WTC11 (cell line): ENCODE data around the gene FAM200A. TPM values are rescaled to one million over a fixed set of nuclear protein-coding genes. Genes with fewer than 3 reads are reported as not detected.

Experiments used
- ATAC-seq: fragments of 200-7000 bp; cut with Tn5 transposase; 2 replicates; pipeline ENCODE4 v1.10.0; 2021; ENCODE audit warnings: mild to moderate bottlenecking, moderate library complexity
- CTCF ChIA-PET: fragments of 300-600 bp; sonication (Branson Sonifier 250); formaldehyde crosslinking; loops from one replicate; lab custom pipeline; 2021; ENCODE audit warnings: antibody characterized with exemption; lab: Charles Lee
- POLR2A ChIA-PET: fragments of 350-600 bp; sonication (Branson Sonifier 250); formaldehyde crosslinking; loops from one replicate; lab custom pipeline; 2021; ENCODE audit warnings: antibody characterized with exemption; lab: Charles Lee
- DNase-seq: peaks from one replicate; pipeline ENCODE4 v3.0.0; 2021; ENCODE audit warnings: low spot score
- H3K27ac Mint-ChIP-seq: 2 replicates; pipeline ENCODE4 v1.8.0; 2021; ENCODE audit warnings: mixed read lengths
- H3K27me3 Mint-ChIP-seq: 2 replicates; pipeline ENCODE4 v1.8.0; 2021; ENCODE audit warnings: low read depth, mild to moderate bottlenecking, moderate library complexity, mixed read lengths
- H3K36me3 Mint-ChIP-seq: 2 replicates; pipeline ENCODE4 v1.8.0; 2021; ENCODE audit warnings: mixed read lengths
- H3K4me1 Mint-ChIP-seq: 2 replicates; pipeline ENCODE4 v1.8.0; 2022; ENCODE audit warnings: mixed read lengths
- H3K4me3 Mint-ChIP-seq: 2 replicates; pipeline ENCODE4 v1.8.0; 2021; ENCODE audit warnings: mild to moderate bottlenecking, moderate library complexity, mixed read lengths
- H3K9me3 Mint-ChIP-seq: 2 replicates; pipeline ENCODE4 v1.8.0; 2021; ENCODE audit warnings: mixed read lengths
- ATF6 ChIP-seq: sonication (generic); formaldehyde crosslinking; IDR thresholded peaks from 2 replicates; pipeline ENCODE4 v1.8.1; 2023; ENCODE audit warnings: mild to moderate bottlenecking, missing genetic modification reagents
- CBFB ChIP-seq: sonication (generic); formaldehyde crosslinking; IDR thresholded peaks from 2 replicates; pipeline ENCODE4 v1.8.1; 2022; ENCODE audit warnings: mild to moderate bottlenecking, low read depth, missing genetic modification reagents
- CREB1 ChIP-seq: sonication (generic); formaldehyde crosslinking; IDR thresholded peaks from 2 replicates; pipeline ENCODE4 v1.8.0; 2023; ENCODE audit warnings: mild to moderate bottlenecking, missing genetic modification reagents
- E2F4 ChIP-seq: sonication (generic); formaldehyde crosslinking; IDR thresholded peaks from 2 replicates; pipeline ENCODE4 v1.8.1; 2022; ENCODE audit warnings: low read depth, mild to moderate bottlenecking, moderate library complexity, missing genetic modification reagents, borderline replicate concordance
- EMX1 ChIP-seq: fragments of 250-450 bp; sonication (Bioruptor Pico); IDR thresholded peaks from 2 replicates; pipeline ENCODE4 v1.8.0; 2021; ENCODE audit warnings: mild to moderate bottlenecking
- ESRRA ChIP-seq: sonication (generic); formaldehyde crosslinking; IDR thresholded peaks from 2 replicates; pipeline ENCODE4 v1.8.1; 2022; ENCODE audit warnings: mild to moderate bottlenecking, missing genetic modification reagents, borderline replicate concordance
- FOXK1 ChIP-seq: sonication (generic); formaldehyde crosslinking; IDR thresholded peaks from 2 replicates; pipeline ENCODE4 v1.8.0; 2022; ENCODE audit warnings: mild to moderate bottlenecking, moderate library complexity, missing genetic modification reagents
- FOXP1 ChIP-seq: sonication (generic); formaldehyde crosslinking; IDR thresholded peaks from 2 replicates; pipeline ENCODE4 v1.8.0; 2022; ENCODE audit warnings: missing genetic modification reagents, mild to moderate bottlenecking, moderate library complexity, borderline replicate concordance
- FOXP4 ChIP-seq: sonication (generic); formaldehyde crosslinking; IDR thresholded peaks from 2 replicates; pipeline ENCODE4 v1.8.0; 2022; ENCODE audit warnings: mild to moderate bottlenecking, missing genetic modification reagents
- GABPB1 ChIP-seq: sonication (generic); formaldehyde crosslinking; IDR thresholded peaks from 2 replicates; pipeline ENCODE4 v1.8.1; 2023; ENCODE audit warnings: mild to moderate bottlenecking, missing genetic modification reagents
- HMGXB4 ChIP-seq: sonication (generic); formaldehyde crosslinking; IDR thresholded peaks from 2 replicates; pipeline ENCODE4 v1.8.1; 2023; ENCODE audit warnings: mild to moderate bottlenecking, moderate library complexity, missing genetic modification reagents
- JAZF1 ChIP-seq: fragments of 250-450 bp; sonication (Bioruptor Pico); IDR thresholded peaks from 2 replicates; pipeline ENCODE4 v1.9.0; 2021; ENCODE audit warnings: moderate library complexity, mild to moderate bottlenecking, inconsistent platforms
- MAX ChIP-seq: sonication (generic); formaldehyde crosslinking; IDR thresholded peaks from 2 replicates; pipeline ENCODE4 v1.8.0; 2022; ENCODE audit warnings: mild to moderate bottlenecking, missing genetic modification reagents
- MLX ChIP-seq: sonication (generic); formaldehyde crosslinking; IDR thresholded peaks from 2 replicates; pipeline ENCODE4 v1.8.1; 2023; ENCODE audit warnings: mild to moderate bottlenecking, missing genetic modification reagents, moderate library complexity
- MXD4 ChIP-seq: fragments of 250-450 bp; sonication (Bioruptor Pico); IDR thresholded peaks from 2 replicates; pipeline ENCODE4 v1.8.0; 2021; ENCODE audit warnings: mild to moderate bottlenecking, moderate library complexity, borderline replicate concordance
- OVOL2 ChIP-seq: fragments of 250-450 bp; sonication (Bioruptor Pico); IDR thresholded peaks from 2 replicates; pipeline ENCODE4 v1.9.0; 2021; ENCODE audit warnings: mild to moderate bottlenecking, borderline replicate concordance
- PRRX2 ChIP-seq: fragments of 250-450 bp; sonication (Bioruptor Pico); IDR thresholded peaks from 2 replicates; pipeline ENCODE4 v1.8.0; 2021; ENCODE audit warnings: mild to moderate bottlenecking
- TEAD1 ChIP-seq: sonication (generic); formaldehyde crosslinking; IDR thresholded peaks from 2 replicates; pipeline ENCODE4 v1.8.0; 2022; ENCODE audit warnings: mild to moderate bottlenecking, missing genetic modification reagents
- USF1 ChIP-seq: sonication (generic); formaldehyde crosslinking; IDR thresholded peaks from 2 replicates; pipeline ENCODE4 v1.8.0; 2022; ENCODE audit warnings: mild to moderate bottlenecking, missing genetic modification reagents
- ZBTB43 ChIP-seq: sonication (generic); formaldehyde crosslinking; IDR thresholded peaks from 2 replicates; pipeline ENCODE4 v1.8.1; 2023; ENCODE audit warnings: mild to moderate bottlenecking, missing genetic modification reagents
- ZNF138 ChIP-seq: sonication (generic); formaldehyde crosslinking; conservative IDR thresholded peaks from 2 replicates; pipeline ENCODE4 v1.8.1; 2022; ENCODE audit warnings: mild to moderate bottlenecking, moderate library complexity, missing genetic modification reagents
- ZNF219 ChIP-seq: sonication (generic); formaldehyde crosslinking; IDR thresholded peaks from 2 replicates; pipeline ENCODE4 v1.8.0; 2023; ENCODE audit warnings: missing genetic modification reagents, mild to moderate bottlenecking, borderline replicate concordance
- ZNF263 ChIP-seq: sonication (generic); formaldehyde crosslinking; IDR thresholded peaks from 2 replicates; pipeline ENCODE4 v1.8.1; 2022; ENCODE audit warnings: low read depth, mild to moderate bottlenecking, moderate library complexity, missing genetic modification reagents
- ZNF423 ChIP-seq: fragments of 250-450 bp; sonication (Bioruptor Pico); IDR thresholded peaks from 2 replicates; pipeline ENCODE4 v2.1.2; 2022; ENCODE audit warnings: mild to moderate bottlenecking, moderate library complexity
- total RNA-seq: library from RNA; stranded (reverse); gene quantifications from 3 replicates; pipeline ENCODE4 v1.2.3, GENCODE V29; 2021

Gene FAM200A
- total RNA-seq, 1 experiment from 2014 or later = 5.9 TPM

GRCh38 chr7:99505324-99505662 lies 46.6 kb downstream of the FAM200A start (continued):
- TF ChIP-seq ATF6 (no peak), FOXP1 (CRISPR knock-in tag) (no peak), E2F4 (no peak), MAX (CRISPR knock-in tag) (no peak), MLX (CRISPR knock-in tag) (no peak), ZNF263 (CRISPR knock-in tag) (no peak), HMGXB4 (CRISPR knock-in tag) (no peak), GABPB1 (no peak), CBFB (CRISPR knock-in tag) (no peak)

- Mint-ChIP-seq H3K36me3 (peaks cover 6% of the 10 kb centered on the region), H3K4me1 (peaks cover 19% of the 10 kb centered on the region), H3K9me3 (peaks cover 10% of the 10 kb centered on the region), H3K27me3 (no peaks in the 10 kb centered on the region), H3K4me3 (peak within 1 kb of the TSS; percentile 91), H3K27ac (peak within 1 kb of the TSS; percentile 97)
- ChIA-PET CTCF (interaction anchor here (1.0 to 1.7 kb wide), 8 partner anchors 19 to 486 kb away, joined by 3 to 11 read pairs (median 4); partner anchors contain the start of genes FAM200A and ZSCAN25), POLR2A (interaction anchor here (0.6 to 1.3 kb wide), 5 partner anchors 11 to 111 kb away, joined by 3 to 5 read pairs (median 4); partner anchors contain the start of genes BUD31, FAM200A, PDAP1 and ZSCAN25)
- DNase-seq = peak; percentile 97
- ATAC-seq = peak; percentile 76
- TF ChIP-seq TEAD1 (CRISPR knock-in tag) (peak; percentile 35; the same call in 1 of the 2 replicates), ZNF138 (CRISPR knock-in tag) (no peak), CREB1 (CRISPR knock-in tag) (no peak), USF1 (CRISPR knock-in tag) (no peak), OVOL2 (CRISPR knock-in tag) (no peak), PRRX2 (no peak), HMGXB4 (CRISPR knock-in tag) (no peak), FOXK1 (0 out of 2 replicates have a peak, but pooled peaks have one; percentile 74), JAZF1 (CRISPR knock-in tag) (no peak), ESRRA (CRISPR knock-in tag) (no peak), ZNF219 (CRISPR knock-in tag) (no peak), ZBTB43 (CRISPR knock-in tag) (no peak), FOXP4 (CRISPR knock-in tag) (no peak), ZNF423 (no peak), EMX1 (no peak), MXD4 (CRISPR knock-in tag) (no peak)
Measured at GRCh38 chr7:99504603-99505323, 47.2 kb downstream of the FAM200A start, which contains the start of gene ZKSCAN5. Gene ZKSCAN5, plus strand, starts transcription at chr7:99504662. Its CDS starts 1,383 bp downstream, at chr7:99506045.
